ENCODE measurements around the gene PLPP3.

PLPP3 gene

GRCh38 chr1:56526571-56527174 is 52.7 kb downstream of the PLPP3 start:
- Histone ChIP-seq H3K36me3 (ENCODE audit: control insufficient read depth in 1 of 2, insufficient read depth in 2 of 2, low read length in 2 of 2) (peaks cover 18 to 62% of the 10 kb centered on the region in 2 experiments), H3K4ac (ENCODE audit: low read depth, low read length) (peak overlapping the region; percentile 46), H2AK5ac (ENCODE audit: low read length) (no peak overlapping the region), H3K4me3 (ENCODE audit: low read depth, low read length) (no peak overlapping the region), H3K79me1 (ENCODE audit: low read length) (no peaks in the 10 kb centered on the region), H3K9me3 (ENCODE audit: insufficient read depth, low read depth, low read length) (no peaks in the 10 kb centered on the region), H3K18ac (ENCODE audit: low read length) (no peak overlapping the region), H2BK5ac (ENCODE audit: low read depth, low read length, poor library complexity) (no peak overlapping the region), H2BK12ac (ENCODE audit: low read length) (no peak overlapping the region), H3K79me2 (ENCODE audit: control insufficient read depth, insufficient read depth, low read length, poor library complexity) (peaks cover 2% of the 10 kb centered on the region), H3K27ac (ENCODE audit: low read depth, low read length) (no peak overlapping the region), H3K14ac (ENCODE audit: low read length) (no peak overlapping the region), H3K4me2 (ENCODE audit: low read length) (no peak overlapping the region), H3K4me1 (ENCODE audit: control insufficient read depth in 1 of 2, insufficient read depth in 2 of 2, low read length in 2 of 2) (peaks cover 11 to 13% of the 10 kb centered on the region in 2 experiments), H4K91ac (ENCODE audit: low read depth, low read length) (no peak overlapping the region), H2BK120ac (ENCODE audit: insufficient read depth, low read length, poor library complexity) (no peak overlapping the region), H4K8ac (ENCODE audit: low read depth, low read length) (no peak overlapping the region), H3K23ac (ENCODE audit: low read length) (no peak overlapping the region), H4K12ac (ENCODE audit: low read depth, low read length) (no peak overlapping the region), H3K9ac (ENCODE audit: low read length) (no peak overlapping the region), H3K27me3 (ENCODE audit: insufficient read depth, low read length) (no peaks in the 10 kb centered on the region), H2AFZ (ENCODE audit: insufficient read depth, low read length, poor library complexity) (no peak overlapping the region)
- no peak for DNase-seq
- WGBS (ENCODE audit: extremely low coverage, insufficient coverage, insufficient read length) = no CpG with 5 or more reads among the region's 5 CpGs

- Histone ChIP-seq H3K9me3 (ENCODE audit: insufficient read depth, low read depth, low read length) (no peaks in the 10 kb centered on the region), H3K18ac (ENCODE audit: low read length) (no peak overlapping the region), H2AFZ (ENCODE audit: insufficient read depth, low read length, poor library complexity) (no peak overlapping the region), H2BK12ac (ENCODE audit: low read length) (no peak overlapping the region), H2BK120ac (ENCODE audit: insufficient read depth, low read length, poor library complexity) (no peak overlapping the region), H3K79me2 (ENCODE audit: control insufficient read depth, insufficient read depth, low read length, poor library complexity) (peaks cover 2% of the 10 kb centered on the region), H3K9ac (ENCODE audit: low read length) (no peak overlapping the region), H3K4ac (ENCODE audit: low read depth, low read length) (no peak overlapping the region), H3K79me1 (ENCODE audit: low read length) (no peaks in the 10 kb centered on the region), H2AK5ac (ENCODE audit: low read length) (no peak overlapping the region), H3K4me1 (ENCODE audit: control insufficient read depth in 1 of 2, insufficient read depth in 2 of 2, low read length in 2 of 2) (peaks cover 11 to 15% of the 10 kb centered on the region in 2 experiments), H4K8ac (ENCODE audit: low read depth, low read length) (no peak overlapping the region), H2BK5ac (ENCODE audit: low read depth, low read length, poor library complexity) (no peak overlapping the region), H3K27me3 (ENCODE audit: insufficient read depth, low read length) (no peaks in the 10 kb centered on the region), H3K4me3 (ENCODE audit: low read depth, low read length) (no peak overlapping the region), H3K27ac (ENCODE audit: low read depth, low read length) (no peak overlapping the region), H3K14ac (ENCODE audit: low read length) (no peak overlapping the region), H3K36me3 (ENCODE audit: control insufficient read depth in 1 of 2, insufficient read depth in 2 of 2, low read length in 2 of 2) (peaks cover 16 to 58% of the 10 kb centered on the region in 2 experiments), H3K23ac (ENCODE audit: low read length) (no peak overlapping the region), H3K4me2 (ENCODE audit: low read length) (no peak overlapping the region), H4K91ac (ENCODE audit: low read depth, low read length) (no peak overlapping the region), H4K12ac (ENCODE audit: low read depth, low read length) (no peak overlapping the region)
- DNase-seq = peak in 1 of 2 donors; percentile 25
- no CpG with 5 or more reads among the region's 4 CpGs for WGBS (ENCODE audit: extremely low coverage, insufficient coverage, insufficient read length)
Observed at GRCh38 chr1:56525489-56526041, 53.8 kb downstream of the PLPP3 start.

- Histone ChIP-seq H4K8ac (ENCODE audit: low read depth, low read length) (no peak overlapping the region), H3K27me3 (ENCODE audit: insufficient read depth, low read length) (no peaks in the 10 kb centered on the region), H2BK120ac (ENCODE audit: insufficient read depth, low read length, poor library complexity) (no peak overlapping the region), H3K4me2 (ENCODE audit: low read length) (no peak overlapping the region), H3K4ac (ENCODE audit: low read depth, low read length) (no peak overlapping the region), H3K9ac (ENCODE audit: low read length) (no peak overlapping the region), H4K12ac (ENCODE audit: low read depth, low read length) (no peak overlapping the region), H2BK5ac (ENCODE audit: low read depth, low read length, poor library complexity) (peak overlapping the region; percentile 9), H2AK5ac (ENCODE audit: low read length) (no peak overlapping the region), H3K36me3 (ENCODE audit: control insufficient read depth in 1 of 2, insufficient read depth in 2 of 2, low read length in 2 of 2) (peaks cover 23 to 62% of the 10 kb centered on the region in 2 experiments), H3K79me2 (ENCODE audit: control insufficient read depth, insufficient read depth, low read length, poor library complexity) (peaks cover 2% of the 10 kb centered on the region), H3K4me1 (ENCODE audit: control insufficient read depth in 1 of 2, insufficient read depth in 2 of 2, low read length in 2 of 2) (peaks cover 21 to 22% of the 10 kb centered on the region in 2 experiments), H3K23ac (ENCODE audit: low read length) (no peak overlapping the region), H2AFZ (ENCODE audit: insufficient read depth, low read length, poor library complexity) (no peak overlapping the region), H3K9me3 (ENCODE audit: insufficient read depth, low read depth, low read length) (no peaks in the 10 kb centered on the region), H3K14ac (ENCODE audit: low read length) (no peak overlapping the region), H2BK12ac (ENCODE audit: low read length) (no peak overlapping the region), H3K4me3 (ENCODE audit: low read depth, low read length) (no peak overlapping the region), H3K18ac (ENCODE audit: low read length) (no peak overlapping the region), H4K91ac (ENCODE audit: low read depth, low read length) (no peak overlapping the region), H3K27ac (ENCODE audit: low read depth, low read length) (no peak overlapping the region), H3K79me1 (ENCODE audit: low read length) (no peaks in the 10 kb centered on the region)
- no peak for DNase-seq
- WGBS (ENCODE audit: extremely low coverage, insufficient coverage, insufficient read length) = no CpG with 5 or more reads among the region's 11 CpGs
Observed at GRCh38 chr1:56524263-56524662, 55.1 kb downstream of the PLPP3 start.

- peaks cover 4% of the 10 kb centered on the region for H3K79me2 ChIP-seq (ENCODE audit: control insufficient read depth, insufficient read depth, low read length, poor library complexity)
- H3K4me1 ChIP-seq (ENCODE audit: control insufficient read depth in 1 of 2, insufficient read depth in 2 of 2, low read length in 2 of 2) = peaks cover 24 to 32% of the 10 kb centered on the region in 2 experiments
- H3K9ac ChIP-seq (ENCODE audit: low read length) = no peak overlapping the region
- H2AK5ac ChIP-seq (ENCODE audit: low read length) = no peak overlapping the region
- H3K23ac ChIP-seq (ENCODE audit: low read length) = no peak overlapping the region
- H3K4ac ChIP-seq (ENCODE audit: low read depth, low read length) = no peak overlapping the region
- H2BK120ac ChIP-seq (ENCODE audit: insufficient read depth, low read length, poor library complexity) = no peak overlapping the region
- no peak overlapping the region for H4K91ac ChIP-seq (ENCODE audit: low read depth, low read length)
- peaks cover 4% of the 10 kb centered on the region for H3K79me1 ChIP-seq (ENCODE audit: low read length)
- H3K27me3 ChIP-seq (ENCODE audit: insufficient read depth, low read length) = no peaks in the 10 kb centered on the region
- no peak overlapping the region for H2AFZ ChIP-seq (ENCODE audit: insufficient read depth, low read length, poor library complexity)
- H3K4me3 ChIP-seq (ENCODE audit: low read depth, low read length) = no peak overlapping the region
- DNase-seq = no peak
- WGBS (ENCODE audit: extremely low coverage, insufficient coverage, insufficient read length) = no CpG with 5 or more reads among the region's 5 CpGs
- no peak overlapping the region for H4K12ac ChIP-seq (ENCODE audit: low read depth, low read length)
- H4K8ac ChIP-seq (ENCODE audit: low read depth, low read length) = no peak overlapping the region
- H3K9me3 ChIP-seq (ENCODE audit: insufficient read depth, low read depth, low read length) = no peaks in the 10 kb centered on the region
- peaks cover 25 to 64% of the 10 kb centered on the region in 2 experiments for H3K36me3 ChIP-seq (ENCODE audit: control insufficient read depth in 1 of 2, insufficient read depth in 2 of 2, low read length in 2 of 2)
- peak overlapping the region; percentile 6 for H3K27ac ChIP-seq (ENCODE audit: low read depth, low read length)
- H3K14ac ChIP-seq (ENCODE audit: low read length) = no peak overlapping the region
- no peak overlapping the region for H2BK12ac ChIP-seq (ENCODE audit: low read length)
- H3K18ac ChIP-seq (ENCODE audit: low read length) = no peak overlapping the region
- H3K4me2 ChIP-seq (ENCODE audit: low read length) = no peak overlapping the region
- H2BK5ac ChIP-seq (ENCODE audit: low read depth, low read length, poor library complexity) = no peak overlapping the region
Observed at GRCh38 chr1:56522680-56523079, 56.7 kb downstream of the PLPP3 start.

Measured in trophoblast cell (in vitro differentiated cells and primary cell).